Fibroblast of the conjunctiva (primary cell): ENCODE data around the gene CDH23.

Experiments
- DNase-seq: peaks from one replicate; pipeline ENCODE4 v3.0.0-alpha.2; 2010; ENCODE audit warnings: low read depth

CDH23 gene

DNA sequence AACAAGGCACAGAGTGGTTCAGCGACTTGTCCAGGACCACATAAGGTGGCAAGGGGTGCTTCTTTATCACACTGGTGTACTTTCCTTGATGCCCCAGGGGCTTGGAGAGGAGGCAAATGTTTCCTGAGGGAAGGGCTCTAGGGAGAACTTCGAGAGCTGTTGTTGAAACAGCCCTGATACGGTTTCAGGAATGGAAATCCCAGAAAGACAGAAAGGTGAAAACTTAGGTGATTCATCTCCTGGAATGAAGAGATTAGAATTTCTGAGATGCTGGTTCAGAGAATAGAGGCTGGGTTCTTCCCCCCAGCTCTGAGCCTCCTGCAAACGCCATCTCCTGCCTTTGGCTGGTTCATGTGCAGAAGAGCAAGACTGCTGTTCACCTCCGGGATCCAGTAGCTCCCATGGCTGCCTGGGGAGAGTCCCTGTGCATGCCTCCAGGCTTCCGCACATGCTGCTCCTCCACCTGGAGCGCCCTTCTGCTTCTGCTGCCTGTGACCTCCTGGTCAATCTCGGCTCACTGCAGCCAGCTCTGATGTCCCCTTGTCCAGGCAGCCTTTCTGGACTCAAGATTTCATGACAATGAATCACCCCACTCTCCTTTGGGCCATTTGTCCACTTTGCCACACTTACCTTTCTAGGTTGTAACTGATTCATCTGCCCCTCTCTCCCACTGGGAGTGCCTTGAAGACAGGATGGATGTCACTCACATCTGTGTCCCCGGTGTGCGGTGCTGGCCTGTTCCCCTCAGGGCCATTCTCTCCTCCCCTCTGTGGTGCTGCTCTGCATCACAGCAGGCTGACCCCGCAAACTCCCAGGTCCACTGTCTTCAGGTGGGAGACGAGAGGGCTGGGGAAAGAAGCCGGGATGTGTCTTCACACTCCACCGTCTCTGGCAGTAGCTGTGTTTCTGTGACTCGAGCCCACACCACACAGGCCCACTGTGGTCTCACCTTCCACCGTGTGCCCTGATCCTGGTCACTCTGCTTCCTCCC, 3.6 kb upstream of the CDH23 start:
- no peak for DNase-seq

DNA sequence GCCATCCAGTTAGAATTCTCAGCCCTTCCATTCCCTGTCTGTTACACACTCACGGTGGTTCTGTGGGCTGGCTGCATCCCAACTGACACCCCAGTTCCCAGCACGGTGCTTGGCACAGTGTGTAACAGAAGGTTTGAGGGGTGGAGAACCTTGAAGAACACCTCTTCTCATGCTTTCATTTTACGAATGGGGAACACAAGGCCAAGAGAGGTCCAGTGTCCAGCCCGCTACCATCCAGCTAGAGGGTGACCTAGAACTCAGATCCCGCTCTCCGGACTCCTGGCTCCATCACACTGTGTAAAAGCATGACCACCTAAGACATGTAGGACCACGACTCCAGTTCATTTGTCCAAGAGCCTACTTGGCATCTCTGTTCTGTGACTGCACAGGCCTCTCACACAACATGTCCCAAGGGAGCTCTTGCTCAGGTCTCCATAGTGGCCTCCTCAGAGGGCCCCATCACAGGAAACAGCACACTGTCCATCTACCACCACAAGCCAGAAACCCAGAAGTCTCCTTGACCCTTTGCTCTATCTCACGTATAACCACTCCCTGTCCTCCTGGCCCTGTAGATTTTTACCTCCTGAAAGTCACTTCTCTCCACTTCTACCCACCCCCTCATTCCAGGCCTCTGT, 2.8 kb upstream of the CDH23 start:
- no peak for DNase-seq

DNA sequence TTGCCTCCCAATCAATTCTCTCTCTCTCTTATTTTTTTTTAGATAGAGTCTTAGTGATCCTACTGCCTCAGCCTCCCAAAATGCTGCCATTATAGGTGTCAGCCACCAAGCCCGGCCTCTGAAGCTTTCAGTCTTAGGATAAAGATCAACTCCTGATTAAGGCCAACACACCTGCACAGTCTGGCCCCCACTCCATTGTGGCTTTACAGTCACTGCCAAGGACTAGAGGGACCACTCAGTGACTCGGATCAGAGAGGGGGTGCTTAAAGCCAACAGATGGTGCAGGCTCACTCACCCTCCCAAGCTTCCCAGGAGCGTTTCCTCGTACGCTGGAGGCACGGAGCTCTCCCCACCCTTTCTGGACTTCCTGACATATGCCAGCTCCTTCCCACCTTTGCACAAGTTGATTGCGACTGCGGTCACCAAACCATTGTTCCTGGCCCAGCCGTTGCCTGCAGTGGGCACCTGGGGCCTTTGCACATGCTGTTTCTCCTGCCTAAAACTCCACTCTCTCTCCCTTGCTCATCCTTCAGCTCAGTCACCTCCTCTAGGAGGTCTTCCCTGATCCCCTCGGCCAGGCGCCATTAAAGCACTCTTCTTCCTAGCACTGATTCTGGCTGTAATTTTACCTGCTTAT, 1.7 kb upstream of the CDH23 start:
- DNase-seq, result no peak

DNA sequence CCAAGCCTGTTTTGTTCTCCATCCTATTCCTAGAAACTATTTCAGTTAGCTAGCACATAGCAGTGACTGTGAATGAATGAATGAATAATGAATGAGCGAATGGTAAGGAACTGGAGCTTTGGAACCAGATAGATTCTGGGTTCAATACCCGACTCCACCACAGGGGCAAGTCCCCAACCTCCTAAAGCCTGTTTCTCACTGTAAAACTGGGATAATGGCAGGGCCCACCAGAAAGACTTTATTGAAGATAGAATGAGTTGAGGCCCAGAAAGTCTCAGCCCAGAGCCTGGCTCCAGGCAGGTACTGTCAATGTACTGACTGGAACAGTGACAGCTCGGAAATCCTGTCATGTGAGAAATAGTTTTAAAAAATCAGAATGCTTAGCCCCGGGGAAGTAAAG, 1.1 kb upstream of the CDH23 start:
- no peak for DNase-seq

DNA sequence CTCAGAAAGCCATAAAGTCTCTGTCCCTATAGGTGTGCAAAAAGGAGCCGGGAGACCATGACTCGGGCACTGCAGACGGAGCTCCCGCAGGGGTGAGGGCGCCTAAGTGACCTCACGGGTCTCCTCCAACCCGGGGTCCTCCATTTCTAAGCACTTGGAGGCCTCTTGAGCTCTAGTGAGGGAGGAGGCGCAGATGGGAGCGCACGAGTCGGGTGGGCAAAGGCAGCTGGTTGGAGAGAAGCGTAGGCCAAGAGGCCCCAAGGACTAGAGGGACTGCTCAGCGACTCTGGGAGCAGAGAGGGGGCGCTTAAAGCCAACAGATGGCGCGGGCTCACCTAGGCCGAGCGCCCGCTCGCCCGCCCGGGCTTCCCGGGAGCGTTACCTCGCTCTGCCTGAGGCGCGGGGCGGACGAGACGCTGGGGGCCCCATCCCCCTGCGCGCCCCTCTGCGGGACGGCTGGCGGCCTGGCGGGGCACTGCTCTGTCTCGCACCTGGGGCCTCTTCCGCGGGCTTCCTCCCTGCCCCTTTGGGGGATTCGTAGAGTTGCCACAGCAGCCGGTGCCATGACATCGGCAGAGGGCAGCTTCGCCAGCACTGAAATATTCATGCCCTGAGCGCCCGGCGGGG, 523 bp upstream of the CDH23 start:
- no peak for DNase-seq

DNA sequence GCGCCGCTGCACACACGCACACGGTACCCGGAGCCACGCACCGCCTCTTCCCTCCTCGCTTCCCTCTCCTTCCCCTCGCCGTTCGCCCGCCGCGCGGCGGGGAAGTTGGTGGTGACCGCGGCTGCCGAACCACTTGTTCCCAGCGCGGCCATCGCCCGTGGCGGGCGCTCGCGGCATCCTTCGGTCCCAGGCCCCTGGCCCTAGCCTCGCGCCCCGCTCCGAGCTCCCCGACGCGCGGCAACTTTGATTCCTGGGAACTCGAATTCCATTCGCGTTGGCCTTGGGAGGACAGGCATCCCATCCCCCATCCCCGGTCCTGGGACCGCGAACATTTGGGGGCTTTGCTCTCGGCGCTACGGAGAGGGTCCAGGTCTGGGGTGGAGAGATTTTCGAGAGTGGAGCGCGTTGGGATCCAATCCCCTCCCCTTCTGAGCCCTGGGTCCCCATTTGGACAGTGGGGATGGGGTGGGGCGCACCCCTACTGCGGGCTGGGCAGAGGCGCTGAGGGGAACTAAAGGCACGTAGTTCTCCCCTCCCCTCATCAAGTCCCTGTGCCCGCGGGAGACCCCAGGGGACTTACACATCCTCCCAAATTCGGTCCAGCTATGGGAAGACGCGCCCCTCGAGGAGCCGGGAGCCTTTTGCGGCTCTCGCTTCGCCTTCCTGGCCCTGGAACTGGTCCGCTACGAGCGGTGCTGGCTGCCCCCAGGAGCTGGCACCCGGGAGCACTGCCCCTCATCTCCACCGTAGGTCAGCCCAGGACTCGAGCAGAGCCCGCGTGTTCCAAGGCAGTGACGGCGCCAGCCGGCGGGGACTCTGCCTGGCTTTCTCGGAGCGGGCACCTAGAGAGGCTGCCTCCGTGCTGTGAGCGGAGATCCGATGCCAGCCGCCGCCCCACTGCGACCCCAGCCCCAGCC, 834 bp downstream of the CDH23 start:
- no peak for DNase-seq

DNA sequence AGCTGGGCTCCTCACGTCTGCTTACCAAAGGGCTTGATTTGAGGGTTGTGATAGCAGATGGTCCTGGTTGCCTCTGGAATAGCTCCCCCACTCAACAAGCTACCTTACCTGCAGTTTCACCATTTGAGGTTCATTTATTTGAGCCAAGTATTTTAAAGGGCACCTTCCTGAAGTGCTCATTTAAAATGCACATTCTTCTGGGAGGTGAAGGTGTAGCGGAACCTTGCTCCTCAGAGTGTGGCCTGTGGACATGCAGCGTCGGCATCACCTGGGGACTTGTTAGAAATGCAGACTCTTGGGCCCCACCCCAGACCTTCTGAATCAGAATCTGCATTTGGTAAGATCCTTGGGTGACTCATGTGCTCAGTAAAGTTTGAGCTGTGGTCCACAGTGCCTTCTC, 2.3 kb downstream of the CDH23 start:
- DNase-seq, result no peak

DNA sequence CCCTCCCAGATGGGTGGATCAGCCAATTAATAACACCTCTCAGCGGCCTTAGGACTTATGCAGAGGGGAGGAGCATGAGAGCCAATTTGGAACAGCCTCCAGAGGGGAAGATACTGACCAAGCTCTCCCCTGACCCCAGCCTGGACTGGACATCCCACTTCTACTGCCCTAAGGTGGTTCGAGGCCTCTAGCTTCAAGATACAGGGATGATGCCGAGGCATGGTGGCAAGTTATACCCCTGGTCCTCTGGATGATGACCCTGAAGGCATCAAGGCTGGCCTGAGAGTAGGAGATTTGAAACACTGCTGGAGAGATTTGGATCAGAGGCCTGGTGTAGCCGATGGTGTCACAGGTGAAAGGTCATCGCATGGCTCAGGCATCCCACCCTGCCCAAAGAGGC, 3.2 kb downstream of the CDH23 start:
- no peak for DNase-seq

DNA sequence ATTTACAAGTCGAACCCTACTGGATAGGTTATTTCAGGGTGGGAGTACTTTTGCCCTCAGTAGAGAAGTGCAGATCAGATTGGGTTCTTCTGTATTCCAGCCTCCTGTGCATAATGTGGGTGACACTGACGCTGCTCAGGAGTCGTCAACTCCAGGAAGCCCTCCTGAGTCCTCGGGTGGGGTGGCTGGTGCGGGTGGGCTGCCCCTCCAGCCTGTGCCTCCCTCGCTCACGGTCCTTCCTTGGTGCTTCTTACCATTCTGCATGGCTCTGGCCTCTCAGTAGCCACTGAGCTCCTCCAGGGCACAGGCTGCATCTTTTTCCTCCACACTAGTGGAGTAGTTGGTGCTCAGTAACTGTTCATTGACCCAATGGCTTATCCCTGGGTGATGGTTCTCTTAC, 4.3 kb downstream of the CDH23 start:
- no peak for DNase-seq

DNA sequence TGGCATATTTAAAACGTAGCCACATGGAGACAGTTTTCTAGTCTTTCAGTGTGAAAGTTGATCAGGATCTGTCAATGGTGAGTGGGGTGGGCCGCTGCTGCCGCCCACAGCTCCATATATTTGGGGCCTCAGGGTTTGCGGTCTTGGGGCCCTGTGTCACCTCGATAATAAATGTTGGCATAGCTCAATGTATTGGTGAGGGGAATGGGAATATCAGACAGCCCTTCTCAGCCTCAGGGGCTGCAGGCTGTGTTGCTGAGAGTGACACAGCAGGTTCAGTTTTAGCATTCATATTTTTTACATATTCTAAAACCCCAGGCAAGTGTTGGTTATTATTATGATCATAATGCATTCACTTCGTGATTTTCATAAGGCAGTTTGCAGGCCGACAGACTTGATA, 5.3 kb downstream of the CDH23 start:
- DNase-seq, result no peak

DNA sequence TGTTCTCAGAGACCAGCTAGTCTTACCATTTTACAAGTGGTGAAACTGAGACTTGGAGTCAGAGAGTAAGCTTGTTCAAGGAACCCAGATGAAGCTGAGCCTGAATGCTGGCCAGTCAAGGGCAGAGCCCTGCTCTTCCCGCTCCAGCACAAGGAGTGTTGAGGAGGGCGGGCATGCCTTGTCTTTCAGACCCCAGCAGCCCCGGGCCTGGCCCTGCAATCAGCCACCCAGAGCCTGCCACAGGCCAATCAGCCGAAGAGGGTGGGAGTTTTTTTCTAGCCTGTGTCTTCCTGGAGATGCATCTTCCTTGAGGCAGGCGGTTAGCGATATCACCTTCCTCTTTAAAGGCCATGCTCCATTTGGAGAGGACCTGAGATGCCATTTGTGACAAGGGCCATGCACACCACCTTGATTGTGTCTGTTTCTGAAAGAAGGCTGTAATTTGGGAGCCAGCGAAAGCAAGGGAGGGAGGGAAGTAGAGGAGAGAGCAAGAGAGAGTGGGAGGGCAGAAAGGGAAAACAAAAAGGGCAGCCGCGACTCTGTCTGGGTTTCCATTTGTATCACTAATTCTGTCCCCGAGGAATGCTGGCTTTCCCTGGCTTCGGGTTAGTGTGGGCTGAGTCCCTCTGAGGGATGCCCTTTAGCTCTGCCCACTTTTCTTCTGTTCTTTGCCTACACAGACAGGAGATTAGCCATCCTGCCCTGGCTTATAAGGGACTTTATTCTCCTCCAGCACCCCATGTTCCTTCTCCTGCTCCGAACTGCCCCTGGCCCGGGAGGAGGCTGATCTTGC, 8.0 kb downstream of the CDH23 start:
- no peak for DNase-seq

DNA sequence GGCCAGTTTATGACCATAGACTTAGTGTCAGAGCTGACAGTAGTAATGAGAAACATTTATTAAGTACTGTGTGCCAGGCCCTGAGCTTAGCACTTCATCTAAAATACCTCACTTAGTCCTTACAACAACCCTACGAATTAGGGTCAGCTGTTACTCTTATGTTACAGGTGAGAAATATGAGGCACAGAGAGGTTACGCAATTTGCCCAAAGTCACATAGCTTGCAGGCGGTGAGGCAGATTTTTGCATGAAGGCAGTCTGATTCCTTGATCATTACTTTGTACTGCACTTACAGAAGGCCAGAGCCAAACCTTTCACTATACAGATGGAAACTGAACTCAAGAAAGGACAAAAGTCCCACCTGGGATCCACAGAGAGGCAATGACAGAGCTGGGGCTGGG, 10.2 kb downstream of the CDH23 start:
- DNase-seq, result no peak

DNA sequence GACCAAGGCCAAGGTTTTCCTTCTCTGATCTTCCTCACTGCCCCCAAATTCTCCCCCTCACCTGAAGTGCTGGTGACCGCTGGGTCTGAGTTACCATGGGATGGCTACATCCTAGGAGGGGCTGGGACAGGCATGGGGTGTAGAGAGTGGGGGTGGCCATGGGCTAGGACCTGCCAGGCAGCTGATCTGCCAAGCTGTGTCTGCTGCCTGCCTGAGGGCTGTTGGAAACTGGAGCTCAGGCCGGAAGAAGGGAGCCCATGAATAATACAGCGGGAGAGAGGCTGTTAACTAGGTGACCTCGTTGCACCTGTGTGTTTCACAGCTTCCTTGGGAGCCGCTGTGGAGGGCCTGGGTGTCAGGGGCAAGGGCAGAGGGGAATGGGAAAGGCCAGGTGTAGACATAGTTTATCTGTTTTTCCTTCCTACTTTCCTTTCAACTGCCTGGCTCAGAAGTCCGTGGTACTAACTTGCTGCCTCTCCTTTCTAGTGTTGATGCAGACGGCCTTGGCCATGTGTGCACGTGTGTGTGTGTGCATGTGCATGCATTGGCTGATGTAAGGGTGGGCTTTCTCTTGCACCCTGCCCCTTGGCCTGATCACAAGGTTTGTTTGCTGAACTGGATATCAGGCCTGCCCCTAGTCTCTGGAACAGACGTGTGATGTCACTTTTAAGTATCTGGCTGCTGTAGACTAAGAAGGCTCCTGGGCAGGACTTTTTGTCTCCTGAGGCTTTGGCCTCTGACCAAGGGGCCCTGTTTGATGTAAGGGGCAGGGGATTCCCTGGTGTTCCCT, 11.9 kb downstream of the CDH23 start:
- DNase-seq, result no peak

DNA sequence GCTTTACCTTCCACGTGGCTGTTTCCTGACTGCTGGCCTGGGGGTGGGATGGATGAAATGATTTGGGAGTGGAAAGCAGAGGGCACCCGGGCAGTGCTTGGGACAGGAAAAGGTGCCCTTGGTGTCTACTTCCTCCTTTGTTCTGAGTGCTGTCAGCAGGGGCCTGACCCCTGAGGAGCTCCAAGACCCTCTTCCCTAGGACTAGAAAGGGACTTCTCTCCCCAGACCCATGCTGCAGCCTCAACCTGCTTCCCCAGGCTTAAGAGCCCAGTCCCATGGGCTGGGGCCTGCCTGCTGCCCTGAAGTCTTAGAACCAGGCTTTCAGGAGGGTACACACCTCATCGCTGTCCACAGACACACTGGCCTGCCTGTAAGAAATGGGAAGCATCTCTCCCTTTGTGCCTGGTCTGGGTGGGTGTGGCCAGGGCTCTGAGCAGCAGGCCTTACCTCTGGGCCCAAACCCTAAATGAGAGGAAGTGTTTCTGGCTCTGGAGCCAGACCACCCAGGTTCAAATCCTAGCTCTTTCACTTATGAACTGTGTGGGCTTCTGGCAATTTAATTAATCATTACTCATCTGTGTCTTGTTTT, 12.9 kb downstream of the CDH23 start:
- no peak for DNase-seq

DNA sequence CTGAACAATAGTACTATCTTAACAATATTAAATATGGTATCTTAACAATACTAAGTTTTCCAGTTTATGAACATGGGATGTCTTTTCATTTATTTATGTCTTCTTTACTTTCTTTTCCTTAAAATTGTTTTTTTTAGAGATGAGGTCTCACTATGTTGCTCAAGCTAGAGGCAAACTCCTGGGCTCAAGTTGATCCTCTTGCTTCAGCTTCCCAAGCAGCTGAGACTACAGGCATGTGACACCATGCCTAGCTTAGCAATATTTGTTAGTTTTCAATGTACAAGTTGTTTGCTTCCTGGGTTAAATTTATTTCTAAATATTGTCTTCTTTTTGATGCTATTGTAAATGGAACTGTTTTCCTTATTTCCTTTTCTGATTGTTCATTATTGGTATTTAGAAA, 16.9 kb downstream of the CDH23 start:
- no peak for DNase-seq

DNA sequence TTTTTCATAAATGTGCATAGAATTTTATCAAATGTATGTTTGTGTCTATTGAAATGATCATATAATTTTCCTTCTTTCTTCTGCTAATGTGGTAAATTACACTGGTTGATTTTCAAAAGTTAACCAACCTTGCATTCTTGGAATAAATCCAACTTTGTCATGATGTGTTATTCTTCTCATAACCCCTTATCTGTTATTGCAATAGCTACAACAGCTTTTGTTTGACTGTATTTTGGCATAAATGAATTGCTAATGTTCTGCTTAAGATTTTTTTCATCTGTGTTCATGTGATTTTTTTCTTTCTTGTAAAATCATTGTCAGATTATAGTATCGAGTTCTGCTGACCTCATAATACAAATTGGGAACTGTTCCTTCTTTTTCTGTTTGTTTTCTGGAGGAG, 17.6 kb downstream of the CDH23 start:
- no peak for DNase-seq

DNA sequence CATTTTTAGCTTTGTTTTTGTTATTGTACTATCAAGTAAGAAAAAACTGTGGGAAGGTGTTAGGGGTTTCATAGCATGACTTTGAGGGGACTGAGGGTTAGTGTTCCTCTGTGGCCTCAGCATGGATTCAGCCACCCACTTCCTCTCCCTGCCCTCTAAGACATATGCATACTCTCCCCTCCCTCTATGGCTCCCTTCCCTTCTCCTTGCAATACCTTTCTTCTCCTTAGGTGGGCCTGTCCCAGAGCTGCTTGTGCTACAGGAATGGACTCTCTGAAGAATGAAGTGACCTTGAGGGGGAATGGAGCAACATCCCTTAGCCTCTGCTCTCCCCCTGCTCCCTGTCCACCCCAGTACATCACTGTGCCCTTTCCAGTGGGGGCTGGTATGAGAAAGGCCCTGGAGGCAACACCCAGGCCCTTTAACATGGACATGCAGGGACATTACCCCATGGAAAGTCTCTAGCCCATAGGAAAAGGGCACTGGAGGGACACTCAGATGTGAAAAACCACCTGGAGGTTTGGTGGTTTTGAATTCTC, 22.4 kb downstream of the CDH23 start:
- DNase-seq, result no peak

DNA sequence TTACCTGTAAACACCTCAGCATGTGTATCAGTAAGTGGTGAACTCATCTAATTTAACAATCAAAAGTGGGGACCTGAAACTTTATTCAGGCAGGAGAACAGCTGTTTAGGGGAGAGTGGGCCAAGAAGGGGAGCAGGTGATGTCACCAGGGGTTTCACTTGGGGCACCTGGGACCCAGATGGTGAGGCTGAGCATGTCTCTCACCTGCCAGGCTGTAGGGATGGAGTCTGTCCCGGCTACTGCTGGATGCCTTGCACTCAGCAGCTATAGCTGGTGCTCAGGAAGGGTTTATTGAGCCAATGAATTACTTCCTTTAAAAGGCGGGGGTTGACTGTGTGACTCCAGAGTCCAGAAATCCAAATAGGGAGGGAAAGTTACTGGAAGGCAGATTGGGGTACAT, 23.0 kb downstream of the CDH23 start:
- no peak for DNase-seq

DNA sequence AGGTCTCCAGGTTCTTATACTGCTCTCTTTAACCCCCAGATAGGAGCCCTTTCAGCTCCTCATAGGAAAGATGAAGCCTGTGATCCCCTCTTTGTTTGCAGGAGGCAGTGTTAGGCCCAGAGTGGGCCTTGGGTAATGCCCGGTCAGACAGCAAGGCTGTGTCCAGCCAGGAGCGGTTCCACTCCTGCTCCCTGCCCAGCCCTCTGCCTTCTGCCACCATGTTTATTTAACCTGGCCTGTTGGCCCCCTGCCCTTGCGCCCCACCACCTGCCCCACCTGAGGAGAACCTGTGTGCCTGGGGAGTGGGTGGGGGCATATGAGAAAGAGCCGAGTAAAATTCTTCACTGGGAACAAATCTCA, 24.3 kb downstream of the CDH23 start:
- no peak for DNase-seq
